ENCODE data around the gene B3GAT1. TPM values are rescaled to one million over a fixed set of nuclear protein-coding genes. Genes with fewer than 3 reads are reported as not detected.

The B3GAT1 gene
- total RNA-seq, 1 experiment from 2014 or later, result not detected

DNA sequence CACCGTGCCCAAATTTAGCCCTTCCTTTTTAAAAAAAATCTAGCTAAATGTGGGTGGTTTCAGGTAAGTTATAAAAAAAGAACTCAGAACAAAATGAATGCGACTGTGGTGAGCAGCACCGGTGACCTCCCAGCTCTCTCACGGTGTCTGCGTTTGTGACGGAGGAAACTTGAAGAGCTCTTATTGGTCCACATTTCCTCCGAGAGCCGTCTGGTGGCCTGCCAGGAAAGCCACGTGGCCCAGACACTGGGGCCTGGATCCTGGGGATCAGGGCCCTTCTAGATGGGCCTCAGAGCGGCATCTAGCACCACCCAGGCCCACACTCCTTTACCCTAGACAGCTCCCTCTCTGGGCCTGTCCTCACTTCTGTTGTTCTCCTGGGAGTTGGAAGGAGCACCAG lies 39.5 kb downstream of the B3GAT1 start:
- H3K4me1 ChIP-seq (ENCODE audit: control insufficient read depth in 1 of 2, insufficient read depth in 2 of 2, low read length in 2 of 2), result no peaks in the 10 kb centered on the region
- POLR2A ChIA-PET, result interaction anchor here (0.7 kb wide), 1 partner anchor 473 kb away, joined by 3 read pairs; no protein-coding TSS in a partner anchor
- no peaks in the 10 kb centered on the region for H3K9me3 ChIP-seq (ENCODE audit: control insufficient read depth in 1 of 2, insufficient read depth in 1 of 2, low read depth in 1 of 2, low read length in 2 of 2)
- no peak overlapping the region for H3K27ac ChIP-seq (ENCODE audit: low read depth, low read length)
- BruUV-seq (replicated peaks), result no TSS peak
- H3K4me2 ChIP-seq (ENCODE audit: low read length), result no peak overlapping the region
- H3K27me3 ChIP-seq (ENCODE audit: insufficient read depth, low read length), result no peaks in the 10 kb centered on the region
- CTCF ChIA-PET, result no interaction called here
- TF ChIP-seq, protein P1, sequence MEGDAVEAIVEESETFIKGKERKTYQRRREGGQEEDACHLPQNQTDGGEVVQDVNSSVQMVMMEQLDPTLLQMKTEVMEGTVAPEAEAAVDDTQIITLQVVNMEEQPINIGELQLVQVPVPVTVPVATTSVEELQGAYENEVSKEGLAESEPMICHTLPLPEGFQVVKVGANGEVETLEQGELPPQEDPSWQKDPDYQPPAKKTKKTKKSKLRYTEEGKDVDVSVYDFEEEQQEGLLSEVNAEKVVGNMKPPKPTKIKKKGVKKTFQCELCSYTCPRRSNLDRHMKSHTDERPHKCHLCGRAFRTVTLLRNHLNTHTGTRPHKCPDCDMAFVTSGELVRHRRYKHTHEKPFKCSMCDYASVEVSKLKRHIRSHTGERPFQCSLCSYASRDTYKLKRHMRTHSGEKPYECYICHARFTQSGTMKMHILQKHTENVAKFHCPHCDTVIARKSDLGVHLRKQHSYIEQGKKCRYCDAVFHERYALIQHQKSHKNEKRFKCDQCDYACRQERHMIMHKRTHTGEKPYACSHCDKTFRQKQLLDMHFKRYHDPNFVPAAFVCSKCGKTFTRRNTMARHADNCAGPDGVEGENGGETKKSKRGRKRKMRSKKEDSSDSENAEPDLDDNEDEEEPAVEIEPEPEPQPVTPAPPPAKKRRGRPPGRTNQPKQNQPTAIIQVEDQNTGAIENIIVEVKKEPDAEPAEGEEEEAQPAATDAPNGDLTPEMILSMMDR (IDR thresholded peaks at IDR 0.05 in 2 of 3, conservative IDR thresholded peaks at IDR 0.05 in 1 of 3; ENCODE audit: borderline replicate concordance in 1 of 3, insufficient read depth in 1 of 3, low read depth in 2 of 3, low read length in 2 of 3), result no peak
- TF ChIP-seq EZH2 (IDR thresholded peaks at IDR 0.05) (no peak), CBX3 (IDR thresholded peaks at IDR 0.05; ENCODE audit: low read depth) (no peak), ZNF274 (IDR thresholded peaks at IDR 0.05; ENCODE audit: low read depth, low read length) (no peak)
- RAD21 ChIA-PET (ENCODE audit: low non-redundant PET in 1 of 2, low total read pairs in 2 of 2, uncharacterized antibody in 2 of 2, unreplicated experiment in 2 of 2), result no interaction called here
- H2AFZ ChIP-seq (ENCODE audit: low read depth, low read length, poor library complexity, severe bottlenecking), result no peak overlapping the region
- no peak overlapping the region for H3K4me3 ChIP-seq (replicated peaks in 1 of 2; ENCODE audit: low read depth in 1 of 2, low read length in 2 of 2)
- intact Hi-C loops (cut with micrococcal nuclease), result no loop called here
- H3K79me2 ChIP-seq (ENCODE audit: insufficient read depth, low read length), result no peaks in the 10 kb centered on the region
- no peak for DNase-seq (ENCODE audit: low read depth, low spot score)
- no peaks in the 10 kb centered on the region for H3K36me3 ChIP-seq (ENCODE audit: control insufficient read depth in 1 of 2, insufficient read depth in 2 of 2, low read length in 2 of 2)
- no peaks in the 10 kb centered on the region for H3K9me2 ChIP-seq (ENCODE audit: insufficient read depth)
- ATAC-seq, result no peak
- no peak overlapping the region for H3K9ac ChIP-seq (ENCODE audit: low read length)
- no peaks in the 10 kb centered on the region for H4K20me1 ChIP-seq (ENCODE audit: insufficient read depth)

DNA sequence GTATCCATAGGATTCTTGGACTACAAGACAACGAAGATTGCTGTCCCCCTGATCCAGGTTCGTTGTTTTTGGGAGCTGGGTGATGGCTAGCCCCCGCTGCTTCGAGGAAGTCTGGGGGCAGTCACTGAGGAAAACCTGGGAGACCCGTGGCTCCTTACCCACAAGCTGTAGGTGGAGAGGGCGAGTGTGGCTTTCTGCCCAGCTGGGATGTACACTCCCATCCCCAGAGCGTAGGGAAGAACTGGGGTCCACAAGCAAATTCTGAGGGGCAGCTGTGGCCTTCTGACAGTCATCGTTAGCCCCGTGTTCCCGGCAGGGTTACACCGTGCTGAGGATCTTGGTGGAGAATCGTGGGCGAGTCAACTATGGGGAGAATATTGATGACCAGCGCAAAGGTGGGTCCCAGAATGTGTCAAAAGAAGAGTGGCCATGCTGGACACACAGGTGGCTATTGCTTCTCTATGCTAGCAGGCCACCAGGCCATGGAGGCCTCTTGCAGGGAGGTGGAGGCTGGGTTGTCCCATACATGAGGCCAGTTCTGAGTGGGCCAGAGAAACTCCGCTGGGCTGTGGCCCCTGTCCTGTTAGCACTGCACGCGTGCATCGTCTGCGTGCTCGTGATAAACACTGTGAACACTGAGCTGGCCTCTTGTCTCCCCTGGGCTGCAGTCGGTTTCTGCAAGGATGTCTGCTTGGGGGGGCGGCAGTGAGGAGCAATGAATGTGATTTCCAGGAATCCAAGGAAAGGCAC lies 40.4 kb downstream of the B3GAT1 start:
- Histone ChIP-seq H3K4me2 (ENCODE audit: low read length) (no peak overlapping the region), H4K20me1 (ENCODE audit: insufficient read depth) (no peaks in the 10 kb centered on the region), H2AFZ (ENCODE audit: low read depth, low read length, poor library complexity, severe bottlenecking) (no peak overlapping the region), H3K9me3 (ENCODE audit: control insufficient read depth in 1 of 2, insufficient read depth in 1 of 2, low read depth in 1 of 2, low read length in 2 of 2) (no peaks in the 10 kb centered on the region), H3K27me3 (ENCODE audit: insufficient read depth, low read length) (no peaks in the 10 kb centered on the region), H3K36me3 (ENCODE audit: control insufficient read depth in 1 of 2, insufficient read depth in 2 of 2, low read length in 2 of 2) (no peaks in the 10 kb centered on the region), H3K4me3 (replicated peaks in 1 of 2; ENCODE audit: low read depth in 1 of 2, low read length in 2 of 2) (no peak overlapping the region), H3K9ac (ENCODE audit: low read length) (no peak overlapping the region), H3K27ac (ENCODE audit: low read depth, low read length) (no peak overlapping the region), H3K79me2 (ENCODE audit: insufficient read depth, low read length) (no peaks in the 10 kb centered on the region), H3K9me2 (ENCODE audit: insufficient read depth) (no peaks in the 10 kb centered on the region), H3K4me1 (ENCODE audit: control insufficient read depth in 1 of 2, insufficient read depth in 2 of 2, low read length in 2 of 2) (no peaks in the 10 kb centered on the region)
- CTCF ChIA-PET, result no interaction called here
- no peak for TF ChIP-seq SRF (IDR thresholded peaks at IDR 0.05; ENCODE audit: low read depth)
- no peak for TF ChIP-seq EZH2phosphoT487 (IDR thresholded peaks at IDR 0.05; ENCODE audit: borderline replicate concordance)
- TF ChIP-seq POLR2A (IDR thresholded peaks at IDR 0.05; ENCODE audit: borderline replicate concordance, extremely low read depth, insufficient read depth, insufficient read length), result no peak
- TF ChIP-seq CBX3 (IDR thresholded peaks at IDR 0.05; ENCODE audit: low read depth), result no peak
- no peak for TF ChIP-seq EGR1 (IDR thresholded peaks at IDR 0.05; ENCODE audit: low read depth)
- TF ChIP-seq POLR2AphosphoS5 (IDR thresholded peaks at IDR 0.05; ENCODE audit: low read depth, low read length), result no peak
- TF ChIP-seq, protein P2, sequence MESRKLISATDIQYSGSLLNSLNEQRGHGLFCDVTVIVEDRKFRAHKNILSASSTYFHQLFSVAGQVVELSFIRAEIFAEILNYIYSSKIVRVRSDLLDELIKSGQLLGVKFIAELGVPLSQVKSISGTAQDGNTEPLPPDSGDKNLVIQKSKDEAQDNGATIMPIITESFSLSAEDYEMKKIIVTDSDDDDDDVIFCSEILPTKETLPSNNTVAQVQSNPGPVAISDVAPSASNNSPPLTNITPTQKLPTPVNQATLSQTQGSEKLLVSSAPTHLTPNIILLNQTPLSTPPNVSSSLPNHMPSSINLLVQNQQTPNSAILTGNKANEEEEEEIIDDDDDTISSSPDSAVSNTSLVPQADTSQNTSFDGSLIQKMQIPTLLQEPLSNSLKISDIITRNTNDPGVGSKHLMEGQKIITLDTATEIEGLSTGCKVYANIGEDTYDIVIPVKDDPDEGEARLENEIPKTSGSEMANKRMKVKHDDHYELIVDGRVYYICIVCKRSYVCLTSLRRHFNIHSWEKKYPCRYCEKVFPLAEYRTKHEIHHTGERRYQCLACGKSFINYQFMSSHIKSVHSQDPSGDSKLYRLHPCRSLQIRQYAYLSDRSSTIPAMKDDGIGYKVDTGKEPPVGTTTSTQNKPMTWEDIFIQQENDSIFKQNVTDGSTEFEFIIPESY (IDR thresholded peaks at IDR 0.05; ENCODE audit: extremely low read depth, insufficient replicate concordance, low read length), result no peak
- TF ChIP-seq ELF1 (IDR thresholded peaks at IDR 0.05; ENCODE audit: borderline replicate concordance, low read depth), result no peak
- TF ChIP-seq, protein P3, sequence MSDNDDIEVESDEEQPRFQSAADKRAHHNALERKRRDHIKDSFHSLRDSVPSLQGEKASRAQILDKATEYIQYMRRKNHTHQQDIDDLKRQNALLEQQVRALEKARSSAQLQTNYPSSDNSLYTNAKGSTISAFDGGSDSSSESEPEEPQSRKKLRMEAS (IDR thresholded peaks at IDR 0.05), result no peak
- no peak for TF ChIP-seq SP1 (IDR thresholded peaks at IDR 0.05; ENCODE audit: low read depth)
- TF ChIP-seq ZFX (IDR thresholded peaks at IDR 0.05), result no peak
- POLR2A ChIA-PET, result interaction anchor here (0.7 kb wide), 1 partner anchor 474 kb away, joined by 3 read pairs; no protein-coding TSS in a partner anchor
- BruUV-seq (replicated peaks), result no TSS peak
- intact Hi-C loops (cut with micrococcal nuclease), result no loop called here
- ATAC-seq (no peak), DNase-seq (ENCODE audit: low read depth, low spot score) (no peak)
- RAD21 ChIA-PET (ENCODE audit: low non-redundant PET in 1 of 2, low total read pairs in 2 of 2, uncharacterized antibody in 2 of 2, unreplicated experiment in 2 of 2), result no interaction called here

Data from HCT116 (cell line).